Fibroblast of lung (primary cell): ENCODE data around the gene KCNIP1. TPM values are rescaled to one million over a fixed set of nuclear protein-coding genes. Genes with fewer than 3 reads are reported as not detected.

Experiments
- DNase-seq, 2 donors: peaks; one replicate each; pipeline versions ENCODE4 v3.0.0 to v3.0.0-alpha.2; 2010; ENCODE audit warnings: low read depth in 2 of 2
- H2AFZ ChIP-seq: 2 replicates; pipeline ENCODE4 v1.5.1; 2012; ENCODE audit warnings: low read length, control low read depth, inconsistent platforms
- H3K27ac ChIP-seq: 2 replicates; pipeline ENCODE4 v1.5.1; 2011; ENCODE audit warnings: low read length, control low read depth; ENCODE audit not compliant: insufficient read depth
- H3K27me3 ChIP-seq: 2 replicates; pipeline ENCODE4 v1.5.1; 2011; ENCODE audit warnings: mild to moderate bottlenecking, low read length; ENCODE audit not compliant: control insufficient read depth, insufficient read depth
- H3K36me3 ChIP-seq: 2 replicates; pipeline ENCODE4 v1.5.1; 2011; ENCODE audit warnings: low read length; ENCODE audit not compliant: control insufficient read depth, insufficient read depth
- H3K4me1 ChIP-seq: 2 replicates; pipeline ENCODE4 v1.5.1; 2011; ENCODE audit warnings: low read length; ENCODE audit not compliant: control insufficient read depth, insufficient read depth; ENCODE audit errors: extremely low read depth
- H3K4me2 ChIP-seq: 2 replicates; pipeline ENCODE4 v1.5.1; 2011; ENCODE audit warnings: low read length, control low read depth; ENCODE audit not compliant: insufficient read depth; ENCODE audit errors: extremely low read depth
- H3K4me3 ChIP-seq, 4 experiments: fragments of 200-600 bp in 1 of 4; sonication (generic) in 1 of 4; replicated peaks in 1 of 4; 2 replicates each; pipeline ENCODE4 v1.5.1; 2011 to 2016; ENCODE audit warnings: low read length in 4 of 4, low read depth in 3 of 4, mild to moderate bottlenecking in 3 of 4, control low read depth in 2 of 4, inconsistent platforms in 1 of 4, mixed read lengths in 1 of 4; ENCODE audit not compliant: insufficient read depth in 1 of 4; ENCODE audit errors: control extremely low read depth in 1 of 4
- H3K79me2 ChIP-seq: 2 replicates; pipeline ENCODE4 v1.5.1; 2012; ENCODE audit warnings: mild to moderate bottlenecking, low read length, inconsistent platforms; ENCODE audit not compliant: control insufficient read depth, insufficient read depth
- H3K9ac ChIP-seq: 2 replicates; pipeline ENCODE4 v1.5.1; 2011; ENCODE audit warnings: mild to moderate bottlenecking, low read length, control low read depth; ENCODE audit not compliant: insufficient read depth
- H3K9me3 ChIP-seq: 2 replicates; pipeline ENCODE4 v1.5.1; 2012; ENCODE audit warnings: low read depth, low read length; ENCODE audit not compliant: control insufficient read depth, insufficient read depth
- H4K20me1 ChIP-seq: 2 replicates; pipeline ENCODE4 v1.5.1; 2011; ENCODE audit warnings: low read length; ENCODE audit not compliant: control insufficient read depth, insufficient read depth; ENCODE audit errors: extremely low read depth
- EZH2 ChIP-seq: IDR thresholded peaks from 2 replicates; pipeline ENCODE4 v1.5.1; 2012; ENCODE audit warnings: low read length, control low read depth, mild to moderate bottlenecking; ENCODE audit errors: missing control alignments
- polyA plus RNA-seq, 2 donors: library from polyadenylated mRNA; depleted of rRNA in 1 of 2; stranded (reverse) in 1 of 2; unstranded in 1 of 2; fragments of >200 nt; gene quantifications; 2 replicates each; pipeline ENCODE4 v1.2.1, GENCODE V29; 2011 to 2012; ENCODE audit warnings: missing spikeins in 1 of 2
- total RNA-seq: library from RNA; depleted of rRNA; stranded (reverse); fragments of >200 nt; gene quantifications from 2 replicates; pipeline ENCODE4 v1.2.1, GENCODE V29; 2014
- TF ChIP-seq, protein P1 (sequence below), 2 donors: IDR thresholded peaks in 1 of 2; conservative IDR thresholded peaks in 1 of 2; 1 replicate in 1 of 2; 2 replicates in 1 of 2; pipeline ENCODE4 v1.5.1; 2011 to 2012; ENCODE audit warnings: low read length in 2 of 2, control low read depth in 1 of 2, inconsistent platforms in 1 of 2, low read depth in 1 of 2, mild to moderate bottlenecking in 1 of 2

KCNIP1 gene
- total and polyA plus RNA-seq, 2 donors (not counting 1 experiment from before 2014, with no cell fraction given): not detected

DNA sequence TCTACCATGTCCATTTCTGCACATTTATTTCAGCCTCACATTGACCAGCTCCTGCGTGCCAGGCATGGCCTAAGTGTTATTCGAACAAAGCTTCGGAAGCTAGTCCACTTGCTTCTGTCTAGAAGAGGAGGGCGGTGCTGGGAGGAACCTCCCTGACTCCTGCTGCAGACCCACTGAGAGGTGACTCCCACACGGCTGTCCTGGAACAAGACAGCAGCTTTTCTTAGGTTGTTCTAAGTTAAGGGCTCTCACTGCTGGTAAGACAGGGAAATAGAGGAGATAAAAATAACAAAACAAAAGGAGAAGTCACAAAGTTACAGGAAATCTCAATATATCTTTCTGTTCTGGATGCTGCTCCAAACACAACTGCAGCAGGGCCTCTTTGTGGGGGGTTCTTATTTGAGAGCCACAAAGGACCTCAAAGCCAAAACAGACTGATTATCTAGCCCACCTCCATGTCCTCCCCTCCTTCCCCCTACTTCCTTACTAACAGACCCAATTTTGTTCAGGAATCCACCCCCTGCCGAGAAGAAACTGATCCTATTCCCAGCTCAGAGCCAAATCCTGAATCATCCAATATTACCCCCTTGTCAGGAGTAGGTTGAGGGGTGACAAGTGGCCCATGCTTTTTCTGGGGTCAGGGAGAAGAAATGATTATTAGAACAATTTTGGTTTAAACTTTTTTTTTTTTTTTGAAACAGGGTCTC lies 28.4 kb upstream of the KCNIP1 start:
- H2AFZ ChIP-seq: no peak overlapping the region
- TF ChIP-seq, protein P1, sequence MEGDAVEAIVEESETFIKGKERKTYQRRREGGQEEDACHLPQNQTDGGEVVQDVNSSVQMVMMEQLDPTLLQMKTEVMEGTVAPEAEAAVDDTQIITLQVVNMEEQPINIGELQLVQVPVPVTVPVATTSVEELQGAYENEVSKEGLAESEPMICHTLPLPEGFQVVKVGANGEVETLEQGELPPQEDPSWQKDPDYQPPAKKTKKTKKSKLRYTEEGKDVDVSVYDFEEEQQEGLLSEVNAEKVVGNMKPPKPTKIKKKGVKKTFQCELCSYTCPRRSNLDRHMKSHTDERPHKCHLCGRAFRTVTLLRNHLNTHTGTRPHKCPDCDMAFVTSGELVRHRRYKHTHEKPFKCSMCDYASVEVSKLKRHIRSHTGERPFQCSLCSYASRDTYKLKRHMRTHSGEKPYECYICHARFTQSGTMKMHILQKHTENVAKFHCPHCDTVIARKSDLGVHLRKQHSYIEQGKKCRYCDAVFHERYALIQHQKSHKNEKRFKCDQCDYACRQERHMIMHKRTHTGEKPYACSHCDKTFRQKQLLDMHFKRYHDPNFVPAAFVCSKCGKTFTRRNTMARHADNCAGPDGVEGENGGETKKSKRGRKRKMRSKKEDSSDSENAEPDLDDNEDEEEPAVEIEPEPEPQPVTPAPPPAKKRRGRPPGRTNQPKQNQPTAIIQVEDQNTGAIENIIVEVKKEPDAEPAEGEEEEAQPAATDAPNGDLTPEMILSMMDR (conservative IDR thresholded peaks at IDR 0.05 in 1 of 2, IDR thresholded peaks at IDR 0.05 in 1 of 2; ENCODE audit: low read depth in 1 of 2, low read length in 2 of 2): no peak
- no peak for TF ChIP-seq EZH2

DNA sequence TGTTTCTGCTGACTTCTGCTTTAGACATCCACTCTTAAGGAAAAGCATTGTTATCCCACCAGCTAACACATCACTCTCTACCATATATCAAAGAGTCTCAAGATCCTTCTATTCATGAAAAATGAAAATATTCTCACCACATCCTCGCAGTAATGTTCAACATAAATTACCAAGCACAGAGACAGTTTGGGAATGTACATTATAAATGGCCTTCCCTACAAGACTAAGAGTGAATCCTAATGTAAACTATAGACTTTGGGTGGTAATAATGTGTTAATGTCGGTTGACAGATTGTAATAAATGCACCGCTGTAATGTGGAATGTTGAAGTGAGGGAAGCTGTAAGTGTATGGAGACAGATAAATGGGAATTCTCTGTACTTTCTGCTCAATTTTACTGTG lies 27.1 kb upstream of the KCNIP1 start:
- TF ChIP-seq, protein P1 (conservative IDR thresholded peaks at IDR 0.05 in 1 of 2, IDR thresholded peaks at IDR 0.05 in 1 of 2; ENCODE audit: low read depth in 1 of 2, low read length in 2 of 2): no peak
- TF ChIP-seq EZH2: no peak
- Histone ChIP-seq H3K9ac (no peak overlapping the region), H3K4me2 (no peak overlapping the region), H3K27ac (no peak overlapping the region), H2AFZ (no peak overlapping the region), H3K4me1 (no peaks in the 10 kb centered on the region), H3K27me3 (no peaks in the 10 kb centered on the region), H3K4me3 (no peak overlapping the region), H3K9me3 (no peaks in the 10 kb centered on the region), H3K79me2 (no peaks in the 10 kb centered on the region), H4K20me1 (no peaks in the 10 kb centered on the region), H3K36me3 (no peaks in the 10 kb centered on the region)
- no peak for DNase-seq

More for the DNA sequence above, 28.4 kb upstream of the KCNIP1 start:
- no peaks in the 10 kb centered on the region for H4K20me1 ChIP-seq
- no peak for DNase-seq
- H3K4me2 ChIP-seq: no peak overlapping the region
- no peaks in the 10 kb centered on the region for H3K4me1 ChIP-seq
- no peaks in the 10 kb centered on the region for H3K36me3 ChIP-seq
- no peaks in the 10 kb centered on the region for H3K27me3 ChIP-seq
- H3K9me3 ChIP-seq: no peaks in the 10 kb centered on the region
- no peak overlapping the region for H3K4me3 ChIP-seq
- no peak overlapping the region for H3K27ac ChIP-seq
- H3K9ac ChIP-seq: no peak overlapping the region
- H3K79me2 ChIP-seq: no peaks in the 10 kb centered on the region

DNA sequence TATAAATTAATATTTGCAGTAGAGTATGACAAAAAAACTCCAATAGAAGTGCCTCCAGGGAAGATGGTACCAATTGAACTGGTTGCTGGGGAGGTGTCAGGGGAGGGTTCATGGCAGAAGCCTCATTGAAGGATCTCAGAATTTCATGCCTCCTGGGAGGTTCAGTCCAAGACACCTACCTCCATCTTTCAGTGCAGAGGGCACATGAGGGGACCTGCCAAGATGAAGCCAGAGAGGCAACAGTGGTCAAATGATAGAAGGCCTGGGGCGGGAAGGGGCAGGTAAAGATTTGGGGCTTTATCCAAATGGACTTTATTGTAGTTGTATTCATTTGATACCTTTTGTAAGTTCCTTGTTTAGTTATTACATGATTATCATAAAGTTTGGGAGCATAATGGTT lies 25.9 kb upstream of the KCNIP1 start:
- H3K36me3 ChIP-seq: no peaks in the 10 kb centered on the region
- no peaks in the 10 kb centered on the region for H3K79me2 ChIP-seq
- DNase-seq: no peak
- no peaks in the 10 kb centered on the region for H3K27me3 ChIP-seq
- H3K4me2 ChIP-seq: no peak overlapping the region
- H2AFZ ChIP-seq: no peak overlapping the region
- H3K27ac ChIP-seq: no peak overlapping the region
- no peak overlapping the region for H3K4me3 ChIP-seq
- H3K9ac ChIP-seq: no peak overlapping the region
- H4K20me1 ChIP-seq: no peaks in the 10 kb centered on the region
- no peak for TF ChIP-seq EZH2
- TF ChIP-seq, protein P1 (conservative IDR thresholded peaks at IDR 0.05 in 1 of 2, IDR thresholded peaks at IDR 0.05 in 1 of 2; ENCODE audit: low read depth in 1 of 2, low read length in 2 of 2): no peak
- H3K9me3 ChIP-seq: no peaks in the 10 kb centered on the region
- no peaks in the 10 kb centered on the region for H3K4me1 ChIP-seq
